ENCODE measurements around the gene QRICH1. TPM values are rescaled to one million over a fixed set of nuclear protein-coding genes. Genes with fewer than 3 reads are reported as not detected.
A peak's percentile ranks its signal among the peaks of the same experiment; 100 is the strongest.

QRICH1 gene
- total and polyA plus RNA-seq, 2 of the 13 experiments (the other 11 are each of a cell fraction or from before 2014, with no cell fraction given): 52.6 to 102 TPM

GRCh38 chr3:49004352-49005302, 89.2 kb downstream of the QRICH1 start (continued):
- TF ChIP-seq, protein P1, sequence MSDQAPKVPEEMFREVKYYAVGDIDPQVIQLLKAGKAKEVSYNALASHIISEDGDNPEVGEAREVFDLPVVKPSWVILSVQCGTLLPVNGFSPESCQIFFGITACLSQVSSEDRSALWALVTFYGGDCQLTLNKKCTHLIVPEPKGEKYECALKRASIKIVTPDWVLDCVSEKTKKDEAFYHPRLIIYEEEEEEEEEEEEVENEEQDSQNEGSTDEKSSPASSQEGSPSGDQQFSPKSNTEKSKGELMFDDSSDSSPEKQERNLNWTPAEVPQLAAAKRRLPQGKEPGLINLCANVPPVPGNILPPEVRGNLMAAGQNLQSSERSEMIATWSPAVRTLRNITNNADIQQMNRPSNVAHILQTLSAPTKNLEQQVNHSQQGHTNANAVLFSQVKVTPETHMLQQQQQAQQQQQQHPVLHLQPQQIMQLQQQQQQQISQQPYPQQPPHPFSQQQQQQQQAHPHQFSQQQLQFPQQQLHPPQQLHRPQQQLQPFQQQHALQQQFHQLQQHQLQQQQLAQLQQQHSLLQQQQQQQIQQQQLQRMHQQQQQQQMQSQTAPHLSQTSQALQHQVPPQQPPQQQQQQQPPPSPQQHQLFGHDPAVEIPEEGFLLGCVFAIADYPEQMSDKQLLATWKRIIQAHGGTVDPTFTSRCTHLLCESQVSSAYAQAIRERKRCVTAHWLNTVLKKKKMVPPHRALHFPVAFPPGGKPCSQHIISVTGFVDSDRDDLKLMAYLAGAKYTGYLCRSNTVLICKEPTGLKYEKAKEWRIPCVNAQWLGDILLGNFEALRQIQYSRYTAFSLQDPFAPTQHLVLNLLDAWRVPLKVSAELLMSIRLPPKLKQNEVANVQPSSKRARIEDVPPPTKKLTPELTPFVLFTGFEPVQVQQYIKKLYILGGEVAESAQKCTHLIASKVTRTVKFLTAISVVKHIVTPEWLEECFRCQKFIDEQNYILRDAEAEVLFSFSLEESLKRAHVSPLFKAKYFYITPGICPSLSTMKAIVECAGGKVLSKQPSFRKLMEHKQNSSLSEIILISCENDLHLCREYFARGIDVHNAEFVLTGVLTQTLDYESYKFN (CRISPR knock-in tag; conservative IDR thresholded peaks at IDR 0.05): peak; percentile 24; the same call in 1 of the 2 replicates
- TF ChIP-seq ZMYM2 (CRISPR knock-in tag; IDR thresholded peaks at IDR 0.05) (no peak), NFIB (CRISPR knock-in tag; IDR thresholded peaks at IDR 0.05; ENCODE audit: borderline replicate concordance) (no peak), FLYWCH1 (CRISPR knock-in tag; IDR thresholded peaks at IDR 0.05) (no peak), ZNF646 (CRISPR knock-in tag; IDR thresholded peaks at IDR 0.05) (no peak), FOXK1 (CRISPR knock-in tag; IDR thresholded peaks at IDR 0.05; ENCODE audit: borderline replicate concordance, low read depth) (peak; percentile 14; the same call in 1 of the 2 replicates), GATAD2A (CRISPR knock-in tag; IDR thresholded peaks at IDR 0.05) (0 out of 2 replicates have a peak, but pooled peaks have one; percentile 25), ZNF124 (CRISPR knock-in tag; IDR thresholded peaks at IDR 0.05) (no peak), NR2C2 (CRISPR knock-in tag; IDR thresholded peaks at IDR 0.05; ENCODE audit: borderline replicate concordance) (peak; percentile 41; the same call in 1 of the 2 replicates), STAT5B (CRISPR knock-in tag; IDR thresholded peaks at IDR 0.05) (no peak), ZNF446 (CRISPR knock-in tag; IDR thresholded peaks at IDR 0.05) (no peak), HNRNPL (IDR thresholded peaks at IDR 0.05; ENCODE audit: low read depth, low read length) (0 out of 2 replicates have a peak, but pooled peaks have one; percentile 36)
- TF ChIP-seq, protein P2, sequence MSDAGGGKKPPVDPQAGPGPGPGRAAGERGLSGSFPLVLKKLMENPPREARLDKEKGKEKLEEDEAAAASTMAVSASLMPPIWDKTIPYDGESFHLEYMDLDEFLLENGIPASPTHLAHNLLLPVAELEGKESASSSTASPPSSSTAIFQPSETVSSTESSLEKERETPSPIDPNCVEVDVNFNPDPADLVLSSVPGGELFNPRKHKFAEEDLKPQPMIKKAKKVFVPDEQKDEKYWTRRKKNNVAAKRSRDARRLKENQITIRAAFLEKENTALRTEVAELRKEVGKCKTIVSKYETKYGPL (CRISPR knock-in tag; IDR thresholded peaks at IDR 0.05): no peak
- TF ChIP-seq, protein P3, sequence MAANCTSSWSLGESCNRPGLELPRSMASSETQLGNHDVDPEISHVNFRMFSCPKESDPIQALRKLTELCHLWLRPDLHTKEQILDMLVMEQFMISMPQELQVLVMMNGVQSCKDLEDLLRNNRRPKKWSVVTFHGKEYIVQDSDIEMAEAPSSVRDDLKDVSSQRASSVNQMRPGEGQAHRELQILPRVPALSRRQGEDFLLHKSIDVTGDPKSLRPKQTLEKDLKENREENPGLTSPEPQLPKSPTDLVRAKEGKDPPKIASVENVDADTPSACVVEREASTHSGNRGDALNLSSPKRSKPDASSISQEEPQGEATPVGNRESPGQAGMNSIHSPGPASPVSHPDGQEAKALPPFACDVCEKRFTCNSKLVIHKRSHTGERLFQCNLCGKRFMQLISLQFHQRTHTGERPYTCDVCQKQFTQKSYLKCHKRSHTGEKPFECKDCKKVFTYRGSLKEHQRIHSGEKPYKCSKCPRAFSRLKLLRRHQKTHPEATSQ (CRISPR knock-in tag; IDR thresholded peaks at IDR 0.05; ENCODE audit: borderline replicate concordance): no peak

All from HepG2 (cell line).